ENCODE results near the gene NUP160.

Gene NUP160

GRCh38 chr11:47732271-47732670 lies 115.9 kb downstream of the NUP160 start:
- Histone ChIP-seq H3K4me3 (replicated peaks; ENCODE audit: insufficient read depth, low read length) (no peak overlapping the region), H3K27ac (replicated peaks) (no peak overlapping the region), H3K27me3 (ENCODE audit: insufficient read depth, poor library complexity, severe bottlenecking) (no peaks in the 10 kb centered on the region)
- no peak for DNase-seq (ENCODE audit: low read depth in 1 of 2, low spot score in 1 of 2)
- TF ChIP-seq GABPA (IDR thresholded peaks at IDR 0.05; ENCODE audit: low read depth) = no peak
- no peak for TF ChIP-seq REST (IDR thresholded peaks at IDR 0.05; ENCODE audit: insufficient replicate concordance, low read depth)
- no peak for TF ChIP-seq POLR2AphosphoS5 (IDR thresholded peaks at IDR 0.05; ENCODE audit: low read depth)
- no peak for TF ChIP-seq CTCF (IDR thresholded peaks at IDR 0.05; ENCODE audit: insufficient read depth, low read length)
- no peak for TF ChIP-seq SPI1 (IDR thresholded peaks at IDR 0.05; ENCODE audit: borderline replicate concordance, low read depth)

GRCh38 chr11:47731475-47731874 lies 116.7 kb downstream of the NUP160 start:
- Histone ChIP-seq H3K4me3 (replicated peaks; ENCODE audit: insufficient read depth, low read length) (no peak overlapping the region), H3K27me3 (ENCODE audit: insufficient read depth, poor library complexity, severe bottlenecking) (no peaks in the 10 kb centered on the region), H3K27ac (replicated peaks) (no peak overlapping the region)
- DNase-seq (ENCODE audit: low read depth in 1 of 2, low spot score in 1 of 2) = no peak
- TF ChIP-seq CTCF (IDR thresholded peaks at IDR 0.05; ENCODE audit: insufficient read depth, low read length) (no peak), POLR2AphosphoS5 (IDR thresholded peaks at IDR 0.05; ENCODE audit: low read depth) (no peak), SPI1 (IDR thresholded peaks at IDR 0.05; ENCODE audit: borderline replicate concordance, low read depth) (no peak), GABPA (IDR thresholded peaks at IDR 0.05; ENCODE audit: low read depth) (no peak), REST (IDR thresholded peaks at IDR 0.05; ENCODE audit: insufficient replicate concordance, low read depth) (no peak)

Measured in HL-60 (cell line).